EH (cell line): ENCODE results near the gene KCNJ6.
"Not testable (repeated sequence)": the region's sequence is repeated elsewhere in the genome, so short reads cannot be mapped to it uniquely, and the experiment has no call there.

ENCODE experiments used
- DNase-seq: peaks from one replicate; pipeline ENCODE4 v3.0.0-alpha.2; 2015; ENCODE audit warnings: low read depth

The KCNJ6 gene

GRCh38 chr21:37717534-37717933 is 198.7 kb downstream of the KCNJ6 start:
- DNase-seq, result no peak

DNA sequence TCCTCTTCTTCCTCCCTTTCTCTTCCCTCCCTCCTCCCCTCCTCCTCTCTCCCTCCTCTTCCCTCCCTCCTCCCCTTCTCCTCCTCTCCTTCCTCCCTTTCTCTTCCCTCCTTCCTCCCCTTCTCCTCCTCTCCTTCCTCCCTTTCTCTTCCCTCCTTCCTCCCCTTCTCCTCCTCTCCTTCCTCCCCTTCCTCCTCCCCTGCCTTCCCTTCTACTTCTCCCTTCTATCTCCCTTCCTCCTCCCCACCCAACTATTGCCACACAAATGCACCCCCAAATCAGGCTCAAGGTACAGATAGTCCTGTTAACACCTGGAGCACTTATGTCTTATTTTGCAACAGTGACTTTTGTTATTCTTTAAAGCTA is 203.7 kb downstream of the KCNJ6 start:
- DNase-seq, result not testable (repeated sequence)

- peak; percentile 80 for DNase-seq
Measured at GRCh38 chr21:37711836-37712568, 204.3 kb downstream of the KCNJ6 start.

- peak; percentile 24 for DNase-seq
Measured at GRCh38 chr21:37711286-37711829, 204.9 kb downstream of the KCNJ6 start.

DNA sequence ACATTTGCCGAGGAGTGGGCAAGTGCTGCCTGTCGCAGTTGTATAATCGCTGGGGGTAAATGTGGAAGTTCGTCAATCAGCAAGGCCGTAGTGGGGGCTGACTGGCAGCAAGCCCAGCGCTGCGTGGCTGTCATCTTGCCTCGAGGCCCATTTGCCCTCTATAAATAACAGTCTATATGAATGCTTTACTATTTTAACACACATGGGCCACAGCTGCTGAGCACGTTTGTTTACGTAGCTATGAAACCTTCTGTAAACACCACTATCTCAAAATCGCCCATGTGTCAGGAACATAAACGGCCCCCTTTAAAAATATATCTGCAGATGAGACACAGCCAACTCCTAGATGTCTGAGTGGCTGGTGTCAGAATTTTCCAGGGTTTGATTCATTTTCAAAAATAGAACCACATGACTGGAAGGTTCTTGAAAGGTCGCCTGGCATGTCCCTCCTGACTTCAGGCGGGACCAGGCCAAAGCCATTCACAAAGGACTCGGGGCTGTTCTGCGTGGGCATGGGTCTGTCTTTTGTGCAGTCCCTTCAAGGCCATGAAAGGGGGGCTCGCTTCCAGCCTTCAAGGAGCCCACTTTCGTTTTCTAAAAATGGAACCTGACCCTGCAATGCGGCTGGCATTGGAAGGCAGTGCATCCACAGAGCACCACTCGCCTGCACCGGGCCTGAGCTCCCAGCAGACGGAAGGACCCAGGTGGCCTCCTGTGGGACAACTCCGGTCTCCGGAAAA is 205.5 kb downstream of the KCNJ6 start:
- peak; percentile 68 for DNase-seq

DNA sequence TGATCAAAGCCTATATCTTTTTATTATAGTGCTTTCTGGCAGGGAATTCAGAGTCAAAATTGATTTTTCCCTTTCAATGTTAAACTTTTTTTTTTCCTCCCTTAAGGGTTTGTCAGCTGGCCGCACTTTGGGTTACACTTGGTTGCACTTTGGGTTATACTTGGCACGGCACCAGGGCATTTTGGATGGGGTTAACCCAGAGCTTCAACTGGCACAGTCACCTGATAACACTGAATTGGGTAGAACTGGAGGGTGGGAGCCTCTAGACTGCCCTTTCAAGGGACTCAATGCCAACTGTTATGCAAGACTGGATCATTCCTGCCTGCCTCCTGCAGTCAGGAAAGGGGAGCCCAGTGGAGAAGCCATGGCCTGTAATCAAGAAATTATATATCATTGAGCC is 211.5 kb downstream of the KCNJ6 start:
- no peak for DNase-seq

- DNase-seq, result no peak
Measured at GRCh38 chr21:37702241-37702640, 214.0 kb downstream of the KCNJ6 start.

GRCh38 chr21:37700641-37701202 is 215.5 kb downstream of the KCNJ6 start:
- peak; percentile 86 for DNase-seq

DNA sequence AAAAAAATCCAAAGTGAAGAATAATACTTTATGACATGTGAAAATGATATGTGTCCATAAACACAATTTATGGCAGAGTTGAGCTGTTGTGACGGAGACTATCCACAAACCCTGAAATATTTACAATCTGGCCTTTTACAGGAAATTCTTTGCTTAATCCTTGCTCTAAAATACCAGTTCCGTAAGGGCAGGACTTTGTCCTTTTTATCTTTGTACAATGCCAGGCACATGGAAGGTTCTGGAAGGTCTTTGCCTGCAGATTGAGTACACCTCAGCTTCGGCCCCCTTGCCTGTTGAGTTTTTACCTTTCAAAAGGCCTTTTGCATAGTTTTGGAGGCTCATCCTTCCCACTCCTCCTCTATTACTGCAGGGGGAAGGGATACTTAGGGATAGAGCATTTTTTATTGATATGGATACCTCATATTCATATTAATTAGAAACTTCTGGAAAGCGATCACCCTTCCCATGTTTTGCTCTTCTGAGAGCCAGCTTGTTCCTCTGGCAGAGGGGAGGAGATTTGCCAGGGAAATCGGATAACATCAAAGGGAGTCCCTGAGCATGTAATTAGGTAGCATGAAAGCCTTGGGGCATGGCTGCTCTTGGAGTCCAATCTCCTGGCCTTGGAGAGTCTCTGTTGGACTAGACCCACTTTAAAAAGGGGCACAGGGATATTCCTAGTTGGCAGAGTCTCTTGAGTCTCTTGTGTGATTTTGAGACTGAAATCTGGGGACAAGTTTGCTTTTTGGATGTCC is 217.1 kb downstream of the KCNJ6 start:
- peak; percentile 6 for DNase-seq

DNA sequence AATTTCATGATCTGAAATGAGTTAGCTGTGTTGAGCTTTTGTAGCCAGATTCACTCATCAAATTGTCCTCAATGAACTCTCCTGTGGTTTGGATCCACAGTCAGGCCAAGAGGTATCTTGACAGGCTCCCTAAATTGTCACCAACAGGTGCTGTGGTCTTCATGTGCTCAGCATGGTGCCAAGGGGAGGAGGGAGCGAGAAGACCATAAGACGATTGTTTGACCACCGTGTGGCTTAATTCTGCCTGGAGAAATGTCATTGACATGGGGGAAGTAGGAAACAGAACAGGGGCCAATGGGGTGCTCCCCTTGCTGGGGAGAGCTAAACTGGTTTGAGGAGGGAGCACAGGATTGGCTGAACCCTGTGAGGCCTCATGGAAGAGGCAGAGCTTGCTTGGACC is 219.3 kb downstream of the KCNJ6 start:
- no peak for DNase-seq

- DNase-seq, result peak; percentile 35
Measured at GRCh38 chr21:37695111-37695510, 221.1 kb downstream of the KCNJ6 start.

- DNase-seq, result no peak
Measured at GRCh38 chr21:37688952-37689659, 227.2 kb downstream of the KCNJ6 start.

- DNase-seq, result no peak
Measured at GRCh38 chr21:37686991-37687810, 229.1 kb downstream of the KCNJ6 start.

- DNase-seq, result no peak
Measured at GRCh38 chr21:37684547-37684946, 231.7 kb downstream of the KCNJ6 start.

GRCh38 chr21:37684115-37684493 is 232.2 kb downstream of the KCNJ6 start:
- no peak for DNase-seq

GRCh38 chr21:37683396-37684114 is 232.7 kb downstream of the KCNJ6 start:
- no peak for DNase-seq

- DNase-seq, result no peak
Measured at GRCh38 chr21:37682966-37683365, 233.3 kb downstream of the KCNJ6 start.

DNA sequence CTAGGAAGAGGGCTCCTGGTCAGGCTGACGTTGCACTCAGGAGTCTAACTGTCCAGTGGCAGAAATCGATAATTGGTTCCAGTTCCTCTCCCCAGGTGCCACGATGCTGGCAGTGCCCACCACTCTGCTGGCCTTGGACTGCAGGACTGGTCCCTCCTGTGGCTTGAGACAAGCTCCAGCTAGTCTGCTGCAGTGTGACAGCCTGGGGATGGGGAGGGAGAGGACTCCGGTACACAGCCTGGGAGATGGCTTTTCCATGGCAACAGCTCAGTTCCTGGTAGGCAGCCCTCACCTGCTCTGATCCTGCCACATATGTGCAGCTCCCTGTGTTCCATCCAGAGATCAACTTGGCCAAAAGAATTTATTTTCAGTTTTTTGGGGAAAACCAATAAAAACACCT is 239.3 kb downstream of the KCNJ6 start:
- DNase-seq, result no peak

DNA sequence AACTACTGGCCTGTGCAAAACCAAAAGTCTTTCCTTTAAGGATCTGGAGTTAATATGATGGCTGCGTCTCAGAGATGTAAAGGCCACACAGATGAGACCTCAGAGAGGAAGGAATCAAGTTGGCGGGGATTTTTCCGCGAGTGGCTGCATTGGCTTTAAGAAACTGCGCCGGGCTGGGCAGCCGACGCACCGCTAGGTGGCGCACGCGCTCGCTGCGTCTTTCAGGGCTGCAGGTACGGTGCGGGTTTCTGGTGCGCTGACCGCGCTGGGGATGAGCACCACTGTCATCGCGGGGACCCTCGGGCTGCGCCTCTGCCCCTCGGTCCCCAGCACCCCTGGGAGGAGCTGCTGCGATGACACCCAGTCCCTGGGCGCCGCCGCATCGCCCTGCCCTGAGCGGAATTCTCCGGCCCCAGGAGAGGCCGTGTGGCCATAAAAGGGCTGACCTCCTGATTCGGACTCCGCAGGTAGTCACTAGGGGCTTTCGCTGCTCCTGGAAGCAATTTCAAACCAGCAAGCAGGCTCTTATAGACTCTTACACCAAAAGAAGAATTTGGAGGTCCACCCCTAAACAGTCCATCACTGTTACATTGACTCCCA is 241.0 kb downstream of the KCNJ6 start:
- peak; percentile 45 for DNase-seq
